ENCODE results near the gene GDI2.

Gene GDI2

GRCh38 chr10:5741276-5741675 lies 72.0 kb downstream of the GDI2 start:
- no peak for DNase-seq (ENCODE audit: low spot score)

- DNase-seq (ENCODE audit: low spot score), result no peak
Measured at GRCh38 chr10:5738427-5738826, 74.8 kb downstream of the GDI2 start.

GRCh38 chr10:5737352-5737751 lies 75.9 kb downstream of the GDI2 start:
- no peak for DNase-seq (ENCODE audit: low spot score)

- no peak for DNase-seq (ENCODE audit: low spot score)
Measured at GRCh38 chr10:5736591-5736990, 76.6 kb downstream of the GDI2 start.

- no peak for DNase-seq (ENCODE audit: low spot score)
Measured at GRCh38 chr10:5735119-5735518, 78.1 kb downstream of the GDI2 start.

- no peak for DNase-seq (ENCODE audit: low spot score)
Measured at GRCh38 chr10:5732141-5732540, 81.1 kb downstream of the GDI2 start.

- DNase-seq (ENCODE audit: low spot score), result no peak
Measured at GRCh38 chr10:5731559-5731958, 81.7 kb downstream of the GDI2 start.

- no peak for DNase-seq (ENCODE audit: low spot score)
Measured at GRCh38 chr10:5730766-5731165, 82.5 kb downstream of the GDI2 start.

GRCh38 chr10:5723692-5724091 lies 89.5 kb downstream of the GDI2 start:
- DNase-seq (ENCODE audit: low spot score), result no peak

GRCh38 chr10:5720182-5720581 lies 93.1 kb downstream of the GDI2 start:
- DNase-seq (ENCODE audit: low spot score), result no peak

- DNase-seq (ENCODE audit: low spot score), result no peak
Measured at GRCh38 chr10:5719546-5719945, 93.7 kb downstream of the GDI2 start.

All from hepatic stellate cell (primary cell).